Psoas muscle (tissue), 8 donors: ENCODE results near the gene PDHX. TPM values are rescaled to one million over a fixed set of nuclear protein-coding genes. Genes with fewer than 3 reads are reported as not detected.

ENCODE experiments used
- ATAC-seq, 4 donors: fragments of 200-7000 bp; cut with Tn5 transposase; one replicate each; pipeline ENCODE4 v1.9.1; 2020; ENCODE audit warnings: moderate library complexity in 3 of 4, mild to moderate bottlenecking in 2 of 4
- DNase-seq, 2 donors: peaks; one replicate each; pipeline ENCODE4 v3.0.0-alpha.2; 2020
- H3K27ac ChIP-seq: fragments of 200-600 bp; one replicate; pipeline ENCODE4 v1.8.0; 2022
- H3K27me3 ChIP-seq, 3 donors: fragments of 200-600 bp in 1 of 3; one replicate each; pipeline versions ENCODE4 v1.6.1 to v1.8.0; 2013 to 2022; ENCODE audit warnings: low read length in 2 of 3, mild to moderate bottlenecking in 2 of 3, moderate library complexity in 1 of 3; ENCODE audit not compliant: insufficient read depth in 3 of 3
- H3K36me3 ChIP-seq, 2 donors: fragments of 200-600 bp in 1 of 2; one replicate each; pipeline versions ENCODE4 v1.6.1 to v1.8.0; 2013 to 2022; ENCODE audit warnings: low read depth in 1 of 2, mild to moderate bottlenecking in 1 of 2, moderate library complexity in 1 of 2; ENCODE audit not compliant: insufficient read depth in 1 of 2
- H3K4me1 ChIP-seq: fragments of 200-600 bp; one replicate; pipeline ENCODE4 v1.8.0; 2022
- H3K4me3 ChIP-seq: fragments of 200-600 bp; one replicate; pipeline ENCODE4 v1.8.0; 2022; ENCODE audit warnings: mild to moderate bottlenecking
- H3K9me3 ChIP-seq: fragments of 200-600 bp; one replicate; pipeline ENCODE4 v1.8.0; 2022
- WGBS, 3 donors: extraction: QIAGEN DNeasy Blood & Tissue Kit; methylation state at CpG; one replicate each; pipeline versions ENCODE4 v1.1.6 to v1.1.7; 2013; 5-methylcytosine and 5-hydroxymethylcytosine counted together
- intact Hi-C, 2 donors: fragments of 100-400 bp; cut with DNase I; formaldehyde crosslinking; loops; one replicate each; pipeline versions ENCODE4 v1.11.0 to v1.14.2; 2022
- polyA plus RNA-seq, 3 donors: library from polyadenylated mRNA; stranded (reverse); fragments of 200-250 nt; gene quantifications; one replicate each; pipeline ENCODE4 v1.2.3, GENCODE V29; 2013
- total RNA-seq, 4 donors: library from RNA; stranded (reverse); fragmentation: NEBNext Ultra II Directional in 2 of 4; extraction: Animal tissue kit (Norgen Biotek cat#: 25700) in 2 of 4; gene quantifications; one replicate each; pipeline versions ENCODE4 v1.2.1 to v1.2.4, GENCODE V29; 2021 to 2023
- TF ChIP-seq, protein P1 (sequence below): fragments of 200-600 bp; IDR thresholded peaks from one replicate; pipeline ENCODE4 v1.8.0; 2022; ENCODE audit warnings: antibody characterized with exemption
- donor health status: healthy with polysubstance abuse.
- donor health status: DM: no; HTN: no; CAD: no; lungs with moderate emphysema.
- donor health status: Bipolar disorder and iron deficiency.
- donor health status: healthy.
- donor health status: DM: yes; HTN: yes; CAD: no.
- donor health status: DM: no; HTN: no; CAD: no.
- donor health status: DM: no; HTN: no; CAD: no.
- donor health status: DM: yes; HTN: yes; CAD: no.

The PDHX gene
- total and polyA plus RNA-seq, 7 donors: 64.6 to 189 (median 101) TPM

- no peak for ATAC-seq
- Histone ChIP-seq H3K27me3 (no peaks in the 10 kb centered on the region), H3K27ac (no peak overlapping the region), H3K4me1 (peaks cover 68% of the 10 kb centered on the region), H3K36me3 (peaks cover 0 to 3% of the 10 kb centered on the region in 2 donors), H3K9me3 (no peaks in the 10 kb centered on the region), H3K4me3 (no peak overlapping the region)
- no peak for DNase-seq
- TF ChIP-seq, protein P1, sequence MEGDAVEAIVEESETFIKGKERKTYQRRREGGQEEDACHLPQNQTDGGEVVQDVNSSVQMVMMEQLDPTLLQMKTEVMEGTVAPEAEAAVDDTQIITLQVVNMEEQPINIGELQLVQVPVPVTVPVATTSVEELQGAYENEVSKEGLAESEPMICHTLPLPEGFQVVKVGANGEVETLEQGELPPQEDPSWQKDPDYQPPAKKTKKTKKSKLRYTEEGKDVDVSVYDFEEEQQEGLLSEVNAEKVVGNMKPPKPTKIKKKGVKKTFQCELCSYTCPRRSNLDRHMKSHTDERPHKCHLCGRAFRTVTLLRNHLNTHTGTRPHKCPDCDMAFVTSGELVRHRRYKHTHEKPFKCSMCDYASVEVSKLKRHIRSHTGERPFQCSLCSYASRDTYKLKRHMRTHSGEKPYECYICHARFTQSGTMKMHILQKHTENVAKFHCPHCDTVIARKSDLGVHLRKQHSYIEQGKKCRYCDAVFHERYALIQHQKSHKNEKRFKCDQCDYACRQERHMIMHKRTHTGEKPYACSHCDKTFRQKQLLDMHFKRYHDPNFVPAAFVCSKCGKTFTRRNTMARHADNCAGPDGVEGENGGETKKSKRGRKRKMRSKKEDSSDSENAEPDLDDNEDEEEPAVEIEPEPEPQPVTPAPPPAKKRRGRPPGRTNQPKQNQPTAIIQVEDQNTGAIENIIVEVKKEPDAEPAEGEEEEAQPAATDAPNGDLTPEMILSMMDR: no peak
- intact Hi-C loops: loop anchor here in 1 of 2 donors (5.0 kb wide), 2 partner anchors 313 to 468 kb away; no protein-coding TSS in a partner anchor
- 11 to 38% (median 20%) methylated on average over 3 of the region's 3 CpGs for WGBS, 3 donors
Measured at GRCh38 chr11:34924714-34925113, 8.3 kb downstream of the PDHX start.

- TF ChIP-seq, protein P1: peak; percentile 78
- no peak overlapping the region for H3K4me3 ChIP-seq
- H3K27me3 ChIP-seq: no peaks in the 10 kb centered on the region
- intact Hi-C loops: loop anchor here (1.0 to 5.0 kb wide), 5 partner anchors 311 to 559 kb away; no protein-coding TSS in a partner anchor
- H3K4me1 ChIP-seq: peaks cover 61% of the 10 kb centered on the region
- no peaks in the 10 kb centered on the region for H3K9me3 ChIP-seq
- no peak overlapping the region for H3K27ac ChIP-seq
- peaks cover 0 to 1% of the 10 kb centered on the region in 2 donors for H3K36me3 ChIP-seq
- ATAC-seq: peak in 3 of 4 donors; percentile 61 to 82 (median 65)
- no peak for DNase-seq
- 4 to 12% (median 7%) methylated on average over 2 of the region's 2 CpGs for WGBS, 3 donors
Measured at GRCh38 chr11:34926101-34926830, 9.8 kb downstream of the PDHX start.

DNA sequence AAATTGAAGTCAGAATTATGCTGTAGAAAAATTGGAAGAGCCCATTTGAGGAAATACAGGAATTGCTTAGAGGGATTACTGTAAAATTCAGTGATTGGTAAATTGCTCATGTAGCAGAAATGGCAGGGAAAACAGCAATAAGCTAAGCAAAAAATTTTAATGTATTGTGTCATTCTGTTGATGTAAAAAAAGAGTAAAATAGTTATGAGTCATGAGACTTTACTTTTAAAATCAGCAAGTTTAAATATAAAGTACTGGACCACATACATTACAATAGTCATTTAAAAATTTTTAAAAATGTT, 10.4 kb downstream of the PDHX start:
- Histone ChIP-seq H3K27ac (no peak overlapping the region), H3K4me1 (peaks cover 60% of the 10 kb centered on the region), H3K4me3 (no peak overlapping the region), H3K9me3 (no peaks in the 10 kb centered on the region), H3K36me3 (peaks cover 0 to 5% of the 10 kb centered on the region in 2 donors), H3K27me3 (no peaks in the 10 kb centered on the region)
- intact Hi-C loops: loop anchor here (1.0 to 5.0 kb wide), 5 partner anchors 310 to 559 kb away; no protein-coding TSS in a partner anchor
- DNase-seq: no peak
- ATAC-seq: no peak
- TF ChIP-seq, protein P1: no peak

DNA sequence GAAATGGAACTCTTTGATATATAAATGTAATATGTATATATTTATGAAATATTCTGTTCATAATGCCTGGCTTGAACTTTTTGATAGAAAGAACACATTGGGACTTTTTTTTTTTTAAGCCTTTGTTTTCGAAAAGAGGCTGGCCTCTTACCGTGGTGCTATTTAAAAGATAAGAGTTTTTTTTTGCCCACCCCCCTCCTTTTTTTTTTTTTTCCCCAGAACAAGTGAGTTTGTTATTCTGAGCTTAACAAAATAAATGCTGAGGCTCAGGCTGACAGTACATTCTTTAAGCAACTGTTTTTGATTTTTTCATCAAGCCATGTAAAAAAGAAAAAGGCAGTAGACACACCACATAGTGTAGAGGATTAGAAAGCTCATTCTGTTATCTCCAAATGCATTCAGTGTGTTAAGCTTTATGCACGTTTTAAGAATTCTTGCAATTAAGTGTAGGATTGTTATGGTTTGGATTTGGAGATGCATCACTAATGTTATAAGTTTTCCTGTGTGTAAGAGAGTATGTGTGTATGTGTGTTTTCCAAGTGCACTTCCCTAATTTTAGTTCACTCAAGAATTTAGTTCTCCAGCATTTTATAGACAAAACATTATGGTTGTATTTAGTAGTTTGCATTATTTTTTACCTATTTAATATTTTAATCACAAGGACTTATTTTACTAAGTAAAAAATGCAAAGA, 12.0 kb downstream of the PDHX start:
- TF ChIP-seq, protein P1: no peak
- Histone ChIP-seq H3K9me3 (no peaks in the 10 kb centered on the region), H3K4me1 (peaks cover 47% of the 10 kb centered on the region), H3K27me3 (no peaks in the 10 kb centered on the region), H3K27ac (no peak overlapping the region), H3K4me3 (no peak overlapping the region), H3K36me3 (peaks cover 0 to 21% of the 10 kb centered on the region in 2 donors)
- DNase-seq (no peak), ATAC-seq (no peak)
- intact Hi-C loops: loop anchor here in 1 of 2 donors (5.0 kb wide), 2 partner anchors 309 to 464 kb away; no protein-coding TSS in a partner anchor
- 55 to 69% (median 63%) methylated on average over 3 of the region's 3 CpGs for WGBS, 3 donors
